Prostate gland (tissue), 2 donors: ENCODE data around the gene PTRHD1.

Source experiments
- POLR2AphosphoS5 ChIP-seq: sonication (generic); formaldehyde crosslinking; IDR thresholded peaks from one replicate; pipeline ENCODE4 v1.6.1; 2017; ENCODE audit warnings: antibody characterized with exemption
- TF ChIP-seq, protein P1 (sequence below), 4 experiments: fragments of 200-600 bp in 2 of 4; fragments of 450-650 bp in 2 of 4; sonication (generic) in 2 of 4; IDR thresholded peaks; 1 replicate in 3 of 4; 2 replicates in 1 of 4; pipeline ENCODE4 v1.5.1; 2016 to 2019; ENCODE audit warnings: antibody characterized with exemption in 4 of 4, mild to moderate bottlenecking in 2 of 4, moderate library complexity in 2 of 4

DNA sequence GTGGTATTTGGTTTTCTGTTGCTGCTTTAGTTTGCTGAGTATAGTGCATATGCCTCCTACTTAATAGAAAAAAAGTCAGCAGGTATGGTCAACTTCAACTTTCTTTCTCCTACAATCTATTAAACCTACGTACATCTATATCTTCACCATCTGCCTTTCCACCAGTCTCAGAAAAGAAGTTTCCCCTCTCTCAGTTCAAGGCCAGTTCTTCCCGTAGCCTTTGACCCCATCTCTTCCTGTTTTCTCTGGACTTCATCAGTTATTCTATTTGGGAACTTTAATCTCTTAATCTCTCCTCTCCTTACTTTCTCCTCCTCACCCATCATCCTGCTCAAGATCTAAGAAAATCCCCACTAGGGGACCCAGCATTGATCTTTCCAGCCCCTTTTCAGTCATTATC, 5.7 kb downstream of the PTRHD1 start:
- TF ChIP-seq POLR2AphosphoS5: no peak
- TF ChIP-seq, protein P1, sequence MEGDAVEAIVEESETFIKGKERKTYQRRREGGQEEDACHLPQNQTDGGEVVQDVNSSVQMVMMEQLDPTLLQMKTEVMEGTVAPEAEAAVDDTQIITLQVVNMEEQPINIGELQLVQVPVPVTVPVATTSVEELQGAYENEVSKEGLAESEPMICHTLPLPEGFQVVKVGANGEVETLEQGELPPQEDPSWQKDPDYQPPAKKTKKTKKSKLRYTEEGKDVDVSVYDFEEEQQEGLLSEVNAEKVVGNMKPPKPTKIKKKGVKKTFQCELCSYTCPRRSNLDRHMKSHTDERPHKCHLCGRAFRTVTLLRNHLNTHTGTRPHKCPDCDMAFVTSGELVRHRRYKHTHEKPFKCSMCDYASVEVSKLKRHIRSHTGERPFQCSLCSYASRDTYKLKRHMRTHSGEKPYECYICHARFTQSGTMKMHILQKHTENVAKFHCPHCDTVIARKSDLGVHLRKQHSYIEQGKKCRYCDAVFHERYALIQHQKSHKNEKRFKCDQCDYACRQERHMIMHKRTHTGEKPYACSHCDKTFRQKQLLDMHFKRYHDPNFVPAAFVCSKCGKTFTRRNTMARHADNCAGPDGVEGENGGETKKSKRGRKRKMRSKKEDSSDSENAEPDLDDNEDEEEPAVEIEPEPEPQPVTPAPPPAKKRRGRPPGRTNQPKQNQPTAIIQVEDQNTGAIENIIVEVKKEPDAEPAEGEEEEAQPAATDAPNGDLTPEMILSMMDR (IDR thresholded peaks at IDR 0.05): no peak
